22Rv1 (cell line): ENCODE data around the gene SUCLG2.

Experiments
- H3K27ac ChIP-seq: fragments of 450-650 bp; 2 replicates; pipeline ENCODE4 v1.5.1; 2017
- CTCF ChIP-seq: fragments of 450-650 bp; IDR thresholded peaks from 2 replicates; pipeline ENCODE4 v1.5.1; 2017; ENCODE audit warnings: mild to moderate bottlenecking
- ZFX ChIP-seq: fragments of 450-650 bp; IDR thresholded peaks from 2 replicates; pipeline ENCODE4 v1.6.1; 2017; ENCODE audit warnings: antibody characterized with exemption, borderline replicate concordance

Gene SUCLG2

GRCh38 chr3:67376416-67376815, 278.0 kb downstream of the SUCLG2 start:
- no peak overlapping the region for H3K27ac ChIP-seq
- no peak for TF ChIP-seq ZFX
- no peak for TF ChIP-seq CTCF

GRCh38 chr3:67375976-67376375, 278.4 kb downstream of the SUCLG2 start:
- TF ChIP-seq ZFX (no peak), CTCF (no peak)

GRCh38 chr3:67362686-67363085, 291.7 kb downstream of the SUCLG2 start:
- TF ChIP-seq CTCF, result no peak
- no peak for TF ChIP-seq ZFX
- no peak overlapping the region for H3K27ac ChIP-seq

More at GRCh38 chr3:67375976-67376375, 278.4 kb downstream of the SUCLG2 start:
- H3K27ac ChIP-seq, result no peak overlapping the region

- TF ChIP-seq ZFX, result no peak
- no peak for TF ChIP-seq CTCF
- no peak overlapping the region for H3K27ac ChIP-seq
These were observed 292.6 kb downstream of the SUCLG2 start for GRCh38 chr3:67361770-67362169.

- no peak overlapping the region for H3K27ac ChIP-seq
- TF ChIP-seq CTCF (no peak), ZFX (no peak)
These were observed 293.1 kb downstream of the SUCLG2 start for GRCh38 chr3:67361323-67361722.

GRCh38 chr3:67357610-67358458, 296.6 kb downstream of the SUCLG2 start:
- H3K27ac ChIP-seq, result no peak overlapping the region
- TF ChIP-seq ZFX (no peak), CTCF (peak; percentile 72)

GRCh38 chr3:67349551-67350174, 304.7 kb downstream of the SUCLG2 start:
- H3K27ac ChIP-seq, result no peak overlapping the region
- TF ChIP-seq CTCF (no peak), ZFX (no peak)
